K562 (cell line): ENCODE data around the gene NDUFC2. TPM values are rescaled to one million over a fixed set of nuclear protein-coding genes. Genes with fewer than 3 reads are reported as not detected.

Source experiments
- ARHGAP35 ChIP-seq: fragments of 450-650 bp; IDR thresholded peaks from 2 replicates; pipeline ENCODE4 v1.6.1; 2018; ENCODE audit not compliant: partially characterized antibody
- CHD2 ChIP-seq: IDR thresholded peaks from 2 replicates; pipeline ENCODE4 v1.6.1; 2011; ENCODE audit warnings: low read depth, low read length
- CTCFL ChIP-seq: IDR thresholded peaks from 2 replicates; pipeline ENCODE4 v1.6.1; 2011; ENCODE audit warnings: borderline replicate concordance, low read depth, mild to moderate bottlenecking, moderate library complexity, low read length; ENCODE audit not compliant: insufficient read depth, poor library complexity, severe bottlenecking
- DDX20 ChIP-seq: fragments of 450-650 bp; IDR thresholded peaks from 2 replicates; pipeline ENCODE4 v1.6.1; 2016; ENCODE audit warnings: missing genetic modification characterization, low read depth, mild to moderate bottlenecking, missing compliant biosample characterization, moderate library complexity
- HDAC1 ChIP-seq, 2 experiments: fragments of 450-650 bp; IDR thresholded peaks; 2 replicates each; pipeline ENCODE4 v1.6.1; 2016 to 2017; ENCODE audit warnings: inconsistent platforms in 1 of 2, mild to moderate bottlenecking in 1 of 2, moderate library complexity in 1 of 2
- KAT2B ChIP-seq: IDR thresholded peaks from one replicate; pipeline ENCODE4 v1.6.1; 2012; ENCODE audit warnings: low read depth, mild to moderate bottlenecking, control low read depth, inconsistent platforms, low read length, moderate library complexity
- MBD2 ChIP-seq: sonication (generic); IDR thresholded peaks from 2 replicates; pipeline ENCODE4 v1.6.1; 2016; ENCODE audit warnings: low read depth, borderline replicate concordance
- MCM5 ChIP-seq: fragments of 450-650 bp; IDR thresholded peaks from 2 replicates; pipeline ENCODE4 v1.6.1; 2016; ENCODE audit warnings: low read depth
- MTA1 ChIP-seq: fragments of 450-650 bp; IDR thresholded peaks from 2 replicates; pipeline ENCODE4 v1.6.1; 2017; ENCODE audit warnings: borderline replicate concordance
- NR2C1 ChIP-seq, 2 experiments: fragments of 450-650 bp; IDR thresholded peaks; 2 replicates each; pipeline ENCODE4 v1.6.1; 2017; ENCODE audit warnings: mild to moderate bottlenecking in 2 of 2, antibody characterized with exemption in 1 of 2, inconsistent platforms in 1 of 2, missing compliant biosample characterization in 1 of 2, missing genetic modification characterization in 1 of 2
- PYGO2 ChIP-seq: fragments of 450-650 bp; IDR thresholded peaks from 2 replicates; pipeline ENCODE4 v1.6.1; 2016; ENCODE audit warnings: mild to moderate bottlenecking, missing genetic modification characterization, moderate library complexity, missing compliant biosample characterization
- RNF2 ChIP-seq: sonication (generic); IDR thresholded peaks from 2 replicates; pipeline ENCODE4 v1.6.1; 2016
- SIRT6 ChIP-seq: IDR thresholded peaks from one replicate; pipeline ENCODE4 v1.6.1; 2012; ENCODE audit warnings: low read depth, mild to moderate bottlenecking, control low read depth, inconsistent platforms, low read length, moderate library complexity
- XRCC5 ChIP-seq: fragments of 200-400 bp; formaldehyde crosslinking; IDR thresholded peaks from 2 replicates; pipeline ENCODE4 v1.6.1; 2017; ENCODE audit warnings: low read depth, mild to moderate bottlenecking, low read length
- ZKSCAN1 ChIP-seq: fragments of 150-350 bp; IDR thresholded peaks from 2 replicates; pipeline ENCODE4 v1.6.1; 2016; ENCODE audit warnings: low read depth, low read length
- ZNF121 ChIP-seq: sonication (generic); formaldehyde crosslinking; conservative IDR thresholded peaks from 2 replicates; pipeline ENCODE4 v1.8.0; 2022; ENCODE audit warnings: missing genetic modification reagents
- ZNF174 ChIP-seq: fragments of 250-450 bp; sonication (Bioruptor Pico); IDR thresholded peaks from 2 replicates; pipeline ENCODE4 v1.4.0; 2020; ENCODE audit warnings: mild to moderate bottlenecking
- ZNF184 ChIP-seq: sonication (generic); formaldehyde crosslinking; IDR thresholded peaks from 2 replicates; pipeline ENCODE4 v1.5.0; 2020; ENCODE audit warnings: missing genetic modification reagents
- ZNF217 ChIP-seq: sonication (generic); formaldehyde crosslinking; IDR thresholded peaks from 2 replicates; pipeline ENCODE4 v1.8.0; 2022; ENCODE audit warnings: mild to moderate bottlenecking, missing genetic modification reagents
- ZNF23 ChIP-seq: fragments of 250-450 bp; sonication (Bioruptor Pico); IDR thresholded peaks from 2 replicates; pipeline ENCODE4 v1.4.0; 2020; ENCODE audit warnings: mild to moderate bottlenecking
- ZNF24 ChIP-seq: fragments of 450-650 bp; IDR thresholded peaks from 2 replicates; pipeline ENCODE4 v1.6.1; 2016
- ZNF3 ChIP-seq: fragments of 250-450 bp; sonication (Bioruptor Pico); IDR thresholded peaks from 2 replicates; pipeline ENCODE4 v1.5.0; 2021; ENCODE audit warnings: mild to moderate bottlenecking, moderate library complexity
- ZNF431 ChIP-seq: sonication (generic); formaldehyde crosslinking; IDR thresholded peaks from 2 replicates; pipeline ENCODE4 v1.8.0; 2022; ENCODE audit warnings: mild to moderate bottlenecking, missing genetic modification reagents
- ZNF696 ChIP-seq: fragments of 250-450 bp; sonication (Bioruptor Pico); conservative IDR thresholded peaks from 2 replicates; pipeline ENCODE4 v1.4.0; 2020; ENCODE audit warnings: mild to moderate bottlenecking, moderate library complexity
- polyA plus RNA-seq, 8 experiments: library from polyadenylated mRNA; depleted of rRNA in 4 of 8; stranded (reverse) in 5 of 8; unstranded in 3 of 8; fragments of >200 nt; fragmentation: Nextera tagmentation in 2 of 8; fragmentation: Illumina TruSeq in 1 of 8; extraction: Ambion mirVana in 2 of 8; extraction: Trizol in 1 of 8; gene quantifications; 2 replicates each; pipeline versions ENCODE4 v1.2.1 to v1.2.3, GENCODE V29; 2011 to 2014; ENCODE audit warnings: inconsistent platforms in 1 of 8, missing spikeins in 1 of 8
- total RNA-seq, 7 experiments: library from RNA; depleted of rRNA in 6 of 7; stranded (reverse); fragments of >200 nt in 6 of 7; fragmentation: Illumina TruSeq in 2 of 7; extraction: Trizol in 2 of 7; gene quantifications; 2 replicates each; pipeline versions ENCODE4 v1.2.1 to v1.2.3, GENCODE V29; 2011 to 2021; ENCODE audit warnings: low replicate concordance in 1 of 7
- TF ChIP-seq, protein P1 (sequence below): fragments of 450-650 bp; formaldehyde crosslinking; IDR thresholded peaks from 2 replicates; pipeline ENCODE4 v1.4.0; 2022; ENCODE audit warnings: missing genetic modification characterization
- TF ChIP-seq, protein P2 (sequence below): fragments of 450-650 bp; IDR thresholded peaks from 2 replicates; pipeline ENCODE4 v1.6.1; 2016; ENCODE audit warnings: low read depth, mild to moderate bottlenecking, moderate library complexity

NDUFC2 gene
- total and polyA plus RNA-seq, 9 of the 15 experiments (the other 6 are each of a cell fraction or from before 2014, with no cell fraction given) = 168 to 1,119 (median 442) TPM

GRCh38 chr11:78079232-78080083 is at the start of gene NDUFC2 (continued):
- TF ChIP-seq CTCFL (no peak), HDAC1 (IDR thresholded peaks at IDR 0.05) (peak in 1 of 2 experiments; percentile 87; a peak in 2 of 4 replicates), ZNF23 (CRISPR knock-in tag) (no peak), ZNF174 (CRISPR knock-in tag) (no peak), ARHGAP35 (no peak), ZNF184 (CRISPR knock-in tag) (no peak), SIRT6 (no peak), MCM5 (no peak), MBD2 (peak; percentile 30; the same call in 1 of the 2 replicates), ZNF24 (peak; percentile 75), ZKSCAN1 (peak; percentile 73), CHD2 (peak; percentile 45), ZNF217 (CRISPR knock-in tag) (no peak), MTA1 (no peak), KAT2B (no peak), PYGO2 (tag) (no peak), ZNF3 (CRISPR knock-in tag) (no peak), XRCC5 (peak; percentile 94), ZNF431 (CRISPR knock-in tag) (0 out of 2 replicates have a peak, but pooled peaks have one; percentile 38), RNF2 (peak; percentile 87), ZNF696 (no peak), ZNF121 (CRISPR knock-in tag) (no peak), DDX20 (tag) (no peak), NR2C1 (IDR thresholded peaks at IDR 0.05) (0 out of 2 replicates have a peak, but pooled peaks have one; percentile 15), NR2C1 (tag; IDR thresholded peaks at IDR 0.05) (peak; percentile 73)
- TF ChIP-seq, protein P1, sequence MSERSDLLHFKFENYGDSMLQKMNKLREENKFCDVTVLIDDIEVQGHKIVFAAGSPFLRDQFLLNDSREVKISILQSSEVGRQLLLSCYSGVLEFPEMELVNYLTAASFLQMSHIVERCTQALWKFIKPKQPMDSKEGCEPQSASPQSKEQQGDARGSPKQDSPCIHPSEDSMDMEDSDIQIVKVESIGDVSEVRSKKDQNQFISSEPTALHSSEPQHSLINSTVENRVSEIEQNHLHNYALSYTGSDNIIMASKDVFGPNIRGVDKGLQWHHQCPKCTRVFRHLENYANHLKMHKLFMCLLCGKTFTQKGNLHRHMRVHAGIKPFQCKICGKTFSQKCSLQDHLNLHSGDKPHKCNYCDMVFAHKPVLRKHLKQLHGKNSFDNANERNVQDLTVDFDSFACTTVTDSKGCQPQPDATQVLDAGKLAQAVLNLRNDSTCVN (CRISPR knock-in tag) = no peak
- TF ChIP-seq, protein P2, sequence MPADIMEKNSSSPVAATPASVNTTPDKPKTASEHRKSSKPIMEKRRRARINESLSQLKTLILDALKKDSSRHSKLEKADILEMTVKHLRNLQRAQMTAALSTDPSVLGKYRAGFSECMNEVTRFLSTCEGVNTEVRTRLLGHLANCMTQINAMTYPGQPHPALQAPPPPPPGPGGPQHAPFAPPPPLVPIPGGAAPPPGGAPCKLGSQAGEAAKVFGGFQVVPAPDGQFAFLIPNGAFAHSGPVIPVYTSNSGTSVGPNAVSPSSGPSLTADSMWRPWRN = no peak
